GM18511 (cell line): Measurements from ENCODE around the gene EIF5.

Source experiments
- ATAC-seq: cut with Tn5 transposase; IDR thresholded peaks from one replicate; pipeline ENCODE4 v1.9.1; 2021; ENCODE audit warnings: mild to moderate bottlenecking, moderate library complexity; ENCODE audit not compliant: unreplicated experiment

The EIF5 gene

DNA sequence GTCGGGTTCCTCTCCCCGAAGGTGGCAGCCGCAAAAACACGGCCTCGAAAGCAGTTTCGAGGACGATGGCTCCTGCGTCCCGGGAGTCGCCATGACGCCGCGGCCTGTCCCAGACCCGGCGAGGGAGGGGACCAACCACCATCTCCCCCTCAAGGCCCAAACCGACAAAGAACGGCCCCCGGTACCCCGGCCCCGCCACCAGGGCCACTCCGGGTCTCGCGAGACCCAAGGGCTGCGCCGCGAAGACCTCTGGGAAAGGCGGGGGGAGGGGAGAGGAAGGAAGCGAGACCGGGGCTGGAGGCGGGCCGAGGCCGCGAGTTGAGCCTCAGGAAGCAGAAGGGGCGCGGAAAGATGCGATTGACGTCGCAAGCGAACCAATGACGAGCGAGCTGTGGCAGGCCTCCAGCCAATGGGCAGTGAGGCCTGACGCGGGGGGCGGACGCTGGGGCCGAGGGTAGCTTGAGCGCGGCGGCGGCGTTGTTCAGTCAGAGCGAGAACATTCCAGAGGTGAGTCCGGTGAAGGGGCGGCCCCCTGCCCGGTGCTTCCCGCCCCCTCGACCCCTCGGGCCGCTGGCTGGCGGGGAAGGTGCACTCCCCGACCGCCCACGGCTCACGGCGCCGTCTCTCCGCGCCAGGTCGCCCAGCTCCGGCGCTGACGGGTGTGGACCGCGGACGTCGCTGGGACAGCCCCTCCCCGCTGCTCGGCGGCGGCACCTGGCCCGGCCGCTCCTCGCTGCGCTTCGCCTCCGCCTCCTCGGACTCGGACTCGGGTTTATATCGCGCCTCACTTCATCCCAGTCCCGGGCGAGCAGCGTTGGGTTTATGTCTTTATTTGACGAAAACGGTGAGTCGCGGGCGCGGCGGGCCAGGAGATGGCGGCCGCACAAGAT, at the start of gene EIF5:
Gene EIF5, plus strand, starts transcription at position 484 of the 890 bp plus-strand sequence. CDS start 1,624 bp downstream, outside the sequence.
- ATAC-seq: peak; percentile 92

- no peak for ATAC-seq
Measured at GRCh38 chr14:103284574-103285467, 49.2 kb upstream of the EIF5 start.

GRCh38 chr14:103286460-103286859, 47.6 kb upstream of the EIF5 start:
- no peak for ATAC-seq

DNA sequence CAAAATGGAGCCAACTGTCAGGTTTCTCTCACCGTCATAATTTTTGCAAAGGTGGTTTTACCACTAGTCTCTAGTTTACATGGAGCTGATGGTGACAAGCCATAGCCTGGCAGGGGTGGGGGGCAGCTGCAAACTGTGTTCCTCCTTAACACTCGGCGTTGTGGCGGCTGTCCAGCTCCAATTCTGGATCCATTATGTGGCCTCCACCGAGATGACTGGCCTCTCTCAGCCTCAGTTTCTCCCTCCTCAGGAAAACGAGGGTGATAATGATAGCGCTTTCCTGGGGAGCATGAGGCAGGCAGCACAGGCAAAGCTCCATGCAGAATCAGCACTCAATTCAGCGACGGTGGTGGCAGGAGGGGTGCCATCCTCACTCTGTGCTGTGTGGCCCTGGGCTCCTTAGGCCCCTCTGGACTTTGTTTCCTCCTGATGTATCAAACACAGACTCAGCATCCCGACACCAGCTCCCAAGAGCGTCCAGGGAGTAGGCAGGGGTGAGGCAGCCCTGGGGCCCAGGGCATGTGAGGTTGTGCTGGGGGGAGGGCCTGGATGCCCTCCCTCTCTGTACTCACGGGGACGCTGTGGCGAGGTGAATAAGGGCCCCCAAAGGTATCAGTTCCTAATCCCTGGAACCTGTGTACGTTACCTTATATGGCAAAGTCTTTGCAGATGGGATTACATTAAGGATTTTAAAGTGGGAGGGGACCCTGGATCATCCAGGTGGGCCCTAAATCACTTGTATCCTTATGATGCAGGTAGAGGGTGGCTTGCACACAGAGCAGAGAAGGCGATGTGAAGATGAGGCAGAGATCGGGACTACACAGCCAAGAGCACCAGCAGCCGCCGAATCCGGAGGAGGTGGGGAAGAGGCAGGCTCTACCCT, 46.8 kb upstream of the EIF5 start:
- no peak for ATAC-seq

DNA sequence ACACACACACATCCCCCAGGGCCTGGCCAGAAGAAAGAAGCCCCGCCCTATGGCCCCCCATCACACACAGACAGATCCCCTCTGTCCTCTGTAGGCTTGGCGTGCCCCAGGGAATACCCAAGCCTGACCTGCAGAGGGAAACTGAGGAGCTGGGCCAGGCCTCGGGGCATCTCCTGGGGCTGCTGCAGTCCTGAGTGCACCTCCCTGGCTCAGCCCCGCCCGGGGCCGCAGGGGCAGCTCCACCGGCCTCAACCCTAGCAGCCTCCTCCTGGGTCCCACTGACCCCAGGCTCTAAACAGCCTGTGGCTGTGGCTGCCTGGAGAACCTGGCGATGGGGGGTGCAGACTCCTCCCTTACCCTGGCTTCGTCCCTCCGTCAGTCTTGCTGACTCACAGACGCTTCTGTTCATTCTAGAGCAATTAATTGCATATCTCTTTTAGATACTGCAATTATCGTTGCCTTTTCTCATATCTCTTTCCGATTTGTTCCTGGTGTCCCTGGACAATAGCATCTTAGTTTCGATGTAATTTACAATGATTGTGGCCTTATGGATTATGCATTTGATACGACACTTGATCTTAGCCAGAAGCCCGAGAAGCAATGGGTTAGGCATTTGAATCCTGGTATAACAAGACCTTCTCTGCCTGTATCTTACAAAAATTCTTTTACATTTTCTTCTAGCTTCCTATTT, 45.8 kb upstream of the EIF5 start:
- no peak for ATAC-seq

DNA sequence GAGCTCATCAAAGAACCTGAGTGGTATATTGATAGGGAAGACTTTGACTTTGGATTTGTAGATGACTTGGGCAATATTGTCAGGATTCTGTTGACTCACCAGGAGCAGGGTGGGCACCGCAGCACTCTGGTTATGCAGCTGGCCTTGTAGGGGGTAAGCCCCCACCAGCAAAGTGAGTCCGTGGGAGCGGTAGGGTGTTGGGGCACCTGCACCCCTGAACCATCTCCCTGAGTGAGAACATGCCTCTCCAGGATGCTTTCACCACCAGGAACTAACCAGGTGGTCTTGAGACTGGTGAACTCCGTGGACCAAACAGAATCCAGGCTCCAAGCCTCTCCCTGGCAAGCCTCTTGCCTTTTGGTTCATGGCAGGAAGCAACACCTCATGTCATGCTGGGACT, 44.0 kb upstream of the EIF5 start:
- no peak for ATAC-seq

- no peak for ATAC-seq
Measured at GRCh38 chr14:103290494-103290893, 43.5 kb upstream of the EIF5 start.

DNA sequence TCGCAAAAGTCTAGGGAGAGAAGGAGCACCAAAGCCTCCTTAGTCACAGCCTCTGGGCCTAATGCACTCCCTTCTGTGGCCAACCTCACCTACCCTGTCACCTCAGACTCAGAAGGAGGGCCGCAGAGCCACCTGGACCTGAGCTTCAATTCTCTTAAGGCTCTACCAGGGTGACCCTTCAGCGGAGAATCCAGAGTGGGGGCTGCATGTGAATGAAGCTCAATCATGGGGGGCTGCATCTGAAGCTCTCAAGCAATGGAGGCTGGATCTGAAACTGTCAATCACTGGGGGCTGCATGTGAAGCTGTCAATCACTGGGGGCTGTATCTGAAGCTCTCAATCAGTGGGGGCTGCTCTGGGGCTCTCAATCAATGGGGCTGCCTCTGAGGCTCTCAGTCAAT, 43.1 kb upstream of the EIF5 start:
- ATAC-seq: no peak

GRCh38 chr14:103292426-103293374, 41.3 kb upstream of the EIF5 start:
- ATAC-seq: peak; percentile 60

DNA sequence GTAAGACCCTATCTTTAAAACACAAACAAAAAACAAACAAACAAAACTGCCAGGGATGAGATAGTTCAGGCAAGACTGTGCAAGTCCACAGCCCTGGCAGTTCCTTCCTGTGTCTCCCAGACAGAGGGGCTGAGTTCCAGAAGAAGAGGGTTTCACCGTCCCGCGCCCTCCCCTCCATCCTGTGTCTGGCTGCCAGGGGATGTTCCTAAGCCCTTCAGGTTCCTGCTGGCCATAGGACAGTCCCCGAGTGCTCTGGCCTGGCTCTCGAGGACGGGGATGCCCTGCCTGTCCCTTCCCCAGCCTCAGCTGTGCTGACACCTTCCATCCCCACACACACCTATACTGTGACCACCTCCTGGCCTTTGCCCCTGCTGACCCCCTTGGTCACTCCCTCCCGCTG, 40.6 kb upstream of the EIF5 start:
- ATAC-seq: no peak

DNA sequence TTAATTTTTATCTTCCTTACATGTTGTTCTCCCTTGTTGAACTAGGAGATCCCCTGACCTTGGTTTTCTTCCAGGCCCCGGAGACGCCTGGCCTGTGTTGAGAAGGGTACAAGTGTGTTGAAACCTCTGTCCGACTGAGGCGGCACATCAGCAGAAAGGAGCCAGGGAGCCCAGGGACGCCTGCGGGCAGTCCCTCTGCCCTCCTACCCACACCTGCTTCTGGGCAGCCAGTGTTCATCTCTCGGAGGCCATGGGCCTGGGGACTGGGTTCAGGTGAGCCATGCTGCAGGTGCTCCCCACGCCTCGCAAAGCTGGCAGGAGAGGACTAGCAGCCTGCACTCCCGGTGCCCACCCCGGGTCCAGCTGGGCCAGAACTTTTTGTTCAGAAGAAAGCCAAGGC, 39.9 kb upstream of the EIF5 start:
- ATAC-seq: no peak

DNA sequence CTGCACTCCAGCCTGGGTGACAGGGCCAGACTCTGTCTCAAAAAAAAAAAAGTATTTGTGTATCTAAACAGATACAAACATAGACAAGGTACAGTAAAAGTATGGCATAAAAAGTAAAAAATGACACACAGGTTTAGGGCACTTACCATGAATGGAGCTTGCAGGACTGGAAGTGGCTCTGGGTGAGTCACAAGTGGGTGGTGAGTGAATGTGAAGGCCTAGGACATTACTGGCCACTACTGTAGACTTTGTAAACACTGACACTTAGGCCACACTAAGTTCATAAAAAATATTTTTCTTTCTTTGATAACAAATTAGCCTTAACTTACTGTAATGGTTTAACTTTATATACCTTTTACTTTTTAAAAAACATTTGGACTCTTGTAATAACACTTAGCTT, 38.0 kb upstream of the EIF5 start:
- no peak for ATAC-seq

- ATAC-seq: no peak
Measured at GRCh38 chr14:103296987-103297386, 37.0 kb upstream of the EIF5 start.

- no peak for ATAC-seq
Measured at GRCh38 chr14:103298620-103299019, 35.4 kb upstream of the EIF5 start.

GRCh38 chr14:103301512-103302354, 32.3 kb upstream of the EIF5 start:
- ATAC-seq: no peak

DNA sequence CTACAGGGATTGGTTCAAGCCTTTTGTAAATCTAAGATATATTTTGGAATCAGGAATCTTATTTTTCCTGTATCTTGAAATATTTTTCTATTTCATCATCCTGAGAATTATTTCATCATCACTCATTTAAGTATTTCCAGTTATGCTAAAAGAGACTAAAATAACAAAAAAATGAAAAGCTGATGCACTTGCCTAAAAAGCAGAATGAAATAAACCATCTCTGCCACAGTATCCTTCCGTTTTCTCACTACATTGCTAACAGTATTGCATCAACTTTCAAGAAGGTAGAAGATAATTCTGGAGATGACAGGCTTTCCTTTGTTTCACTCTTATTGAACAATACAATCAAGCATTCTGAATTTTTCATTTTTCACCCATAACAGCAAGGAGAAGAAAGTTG, 31.1 kb upstream of the EIF5 start:
- ATAC-seq: no peak

DNA sequence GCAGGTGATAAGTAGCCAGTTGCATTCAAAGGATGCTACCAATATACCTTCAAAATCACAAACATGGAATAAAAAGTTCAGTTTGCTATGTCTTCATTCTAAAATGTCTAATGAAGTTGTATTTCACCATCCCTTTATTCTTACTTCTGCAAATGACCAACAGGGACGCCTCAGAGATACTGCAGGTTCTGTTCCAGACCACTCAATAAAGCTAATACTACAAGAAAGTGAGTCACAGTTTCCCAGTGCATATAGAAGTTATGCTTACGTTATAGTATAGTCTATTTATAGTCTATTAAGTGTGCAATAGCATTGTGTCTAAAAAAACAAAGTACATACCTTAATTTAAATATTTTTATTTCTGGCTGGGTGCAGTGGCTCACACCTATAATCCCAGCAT, 29.3 kb upstream of the EIF5 start:
- ATAC-seq: no peak
